Chondrocyte (in vitro differentiated cells): ENCODE measurements around the gene PI16. TPM values are rescaled to one million over a fixed set of nuclear protein-coding genes. Genes with fewer than 3 reads are reported as not detected.
"Not testable (repeated sequence)": the region's sequence is repeated elsewhere in the genome, so short reads cannot be mapped to it uniquely, and the experiment has no call there.

Experiments used
- DNase-seq: peaks from one replicate; pipeline ENCODE4 v3.0.0; 2021; ENCODE audit warnings: mixed read lengths, low spot score
- H3K27ac Mint-ChIP-seq: one replicate; pipeline ENCODE4 v1.8.0; 2021; ENCODE audit warnings: mild to moderate bottlenecking, moderate library complexity, mixed read lengths; ENCODE audit not compliant: unreplicated experiment
- H3K27me3 Mint-ChIP-seq: 2 replicates; pipeline ENCODE4 v1.8.0; 2021; ENCODE audit warnings: low read depth, mixed read lengths
- H3K36me3 Mint-ChIP-seq: 2 replicates; pipeline ENCODE4 v1.8.0; 2021; ENCODE audit warnings: low read depth, mixed read lengths
- H3K4me1 Mint-ChIP-seq: 2 replicates; pipeline ENCODE4 v1.8.0; 2021; ENCODE audit warnings: low read depth, mild to moderate bottlenecking, mixed read lengths
- H3K4me3 Mint-ChIP-seq: one replicate; pipeline ENCODE4 v1.8.0; 2021; ENCODE audit warnings: mild to moderate bottlenecking, moderate library complexity, mixed read lengths; ENCODE audit not compliant: unreplicated experiment
- H3K9me3 Mint-ChIP-seq: 2 replicates; pipeline ENCODE4 v1.8.0; 2021; ENCODE audit warnings: low read depth, mixed read lengths
- CTCF ChIP-seq: fragments of 200-600 bp; sonication (generic); IDR thresholded peaks from 2 replicates; pipeline ENCODE4 v1.5.0; 2021; ENCODE audit warnings: antibody characterized with exemption, mild to moderate bottlenecking, moderate library complexity
- total RNA-seq: library from RNA; stranded (reverse); gene quantifications from 3 replicates; pipeline ENCODE4 v1.2.1, GENCODE V29; 2021

Gene PI16
- total RNA-seq, 1 donor from 2014 or later = not detected

GRCh38 chr6:36940027-36940426 is 14.5 kb upstream of the PI16 start:
- TF ChIP-seq CTCF = no peak
- Mint-ChIP-seq H3K27me3 (peaks cover 1% of the 10 kb centered on the region), H3K27ac (no peak overlapping the region), H3K36me3 (no peaks in the 10 kb centered on the region), H3K4me3 (no peak overlapping the region), H3K4me1 (peaks cover 40% of the 10 kb centered on the region), H3K9me3 (no peaks in the 10 kb centered on the region)
- no peak for DNase-seq

DNA sequence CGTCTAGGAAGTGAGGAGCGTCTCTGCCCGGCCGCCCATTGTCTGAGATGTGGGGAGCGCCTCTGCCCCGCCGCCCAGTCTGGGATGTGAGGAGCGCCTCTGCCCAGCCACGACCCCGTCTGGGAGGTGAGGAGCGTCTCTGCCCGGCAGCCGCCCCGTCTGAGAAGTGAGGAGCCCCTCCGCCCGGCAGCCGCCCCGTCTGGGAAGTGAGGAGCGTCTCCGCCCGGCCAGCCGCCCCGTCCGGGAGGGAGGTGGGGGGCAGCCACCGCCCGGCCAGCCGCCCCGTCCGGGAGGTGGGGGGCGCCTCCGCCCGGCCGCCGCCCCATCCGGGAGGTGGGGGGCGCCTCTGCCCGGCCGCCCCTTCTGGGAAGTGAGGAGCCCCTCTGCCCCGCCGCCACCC is 13.0 kb upstream of the PI16 start:
- not testable (repeated sequence) for DNase-seq, H3K9me3 Mint-ChIP-seq, H3K27me3 Mint-ChIP-seq, H3K27ac Mint-ChIP-seq, H3K4me3 Mint-ChIP-seq, H3K36me3 Mint-ChIP-seq
- peaks cover 26% of the 10 kb centered on the region for H3K4me1 Mint-ChIP-seq

DNA sequence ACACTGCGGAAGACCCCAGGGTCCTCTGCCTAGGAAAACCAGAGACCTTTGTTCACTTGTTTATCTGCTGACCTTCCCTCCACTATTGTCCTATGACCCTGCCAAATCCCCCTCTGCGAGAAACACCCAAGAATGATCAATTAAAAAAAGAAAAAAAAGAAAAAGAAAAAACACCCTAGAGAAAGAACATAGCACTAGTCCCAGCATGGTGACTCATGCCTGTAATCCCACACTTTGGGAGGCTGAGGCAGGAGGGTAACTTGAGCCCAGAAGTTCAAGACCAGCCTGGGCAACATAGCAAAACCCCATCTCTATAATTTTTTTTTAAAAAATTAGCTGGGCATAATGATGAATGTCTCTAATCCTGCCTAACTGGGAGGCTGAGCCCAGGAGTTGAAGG is 12.2 kb upstream of the PI16 start:
- not testable (repeated sequence) for H3K27ac Mint-ChIP-seq, H3K36me3 Mint-ChIP-seq, H3K27me3 Mint-ChIP-seq, H3K9me3 Mint-ChIP-seq, DNase-seq, H3K4me3 Mint-ChIP-seq
- peaks cover 19% of the 10 kb centered on the region for H3K4me1 Mint-ChIP-seq

DNA sequence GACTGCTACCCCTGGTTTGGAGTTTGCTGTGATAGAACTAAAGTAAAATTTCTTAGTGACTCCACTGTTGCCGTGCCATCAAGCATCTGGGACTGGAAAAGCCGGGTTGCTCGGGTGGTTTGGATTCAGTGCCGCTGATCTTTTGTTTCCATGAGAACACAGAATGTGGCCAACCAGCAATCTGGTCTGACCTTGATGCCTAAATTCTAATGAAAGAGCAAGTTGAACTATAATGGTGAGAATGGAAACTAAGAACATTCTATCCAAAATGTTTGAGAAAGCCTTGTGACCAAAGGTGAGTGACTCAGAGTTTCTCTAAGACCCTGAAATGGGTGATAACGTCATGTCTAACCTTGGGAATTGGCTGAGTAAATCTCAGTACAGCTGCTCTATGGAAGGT is 9.9 kb upstream of the PI16 start:
- Mint-ChIP-seq H3K27ac (no peak overlapping the region), H3K36me3 (no peaks in the 10 kb centered on the region), H3K4me3 (no peak overlapping the region), H3K27me3 (peaks cover 1% of the 10 kb centered on the region), H3K9me3 (no peaks in the 10 kb centered on the region), H3K4me1 (peaks cover 5% of the 10 kb centered on the region)
- TF ChIP-seq CTCF = no peak
- DNase-seq = no peak

GRCh38 chr6:36945301-36945700 is 9.2 kb upstream of the PI16 start:
- DNase-seq = no peak
- Mint-ChIP-seq H3K27me3 (peaks cover 1% of the 10 kb centered on the region), H3K36me3 (no peaks in the 10 kb centered on the region), H3K4me1 (peaks cover 10% of the 10 kb centered on the region), H3K9me3 (no peaks in the 10 kb centered on the region), H3K4me3 (no peak overlapping the region), H3K27ac (no peak overlapping the region)
- no peak for TF ChIP-seq CTCF

- no peaks in the 10 kb centered on the region for H3K9me3 Mint-ChIP-seq
- H3K4me3 Mint-ChIP-seq = no peak overlapping the region
- no peak overlapping the region for H3K27ac Mint-ChIP-seq
- peaks cover 10% of the 10 kb centered on the region for H3K4me1 Mint-ChIP-seq
- DNase-seq = no peak
- no peak for TF ChIP-seq CTCF
- peaks cover 1% of the 10 kb centered on the region for H3K27me3 Mint-ChIP-seq
- H3K36me3 Mint-ChIP-seq = no peaks in the 10 kb centered on the region
Observed at GRCh38 chr6:36946526-36946925, 8.0 kb upstream of the PI16 start.
